ENCODE results near the gene TACR2.

TACR2 gene

GRCh38 chr10:69416695-69417094 is at the start of gene TACR2:
Gene TACR2 (minus strand): TSS chr10:69416918. CDS start chr10:69416323, 595 bp downstream.
- H3K4me2 ChIP-seq: no peak within 1 kb of the TSS

DNA sequence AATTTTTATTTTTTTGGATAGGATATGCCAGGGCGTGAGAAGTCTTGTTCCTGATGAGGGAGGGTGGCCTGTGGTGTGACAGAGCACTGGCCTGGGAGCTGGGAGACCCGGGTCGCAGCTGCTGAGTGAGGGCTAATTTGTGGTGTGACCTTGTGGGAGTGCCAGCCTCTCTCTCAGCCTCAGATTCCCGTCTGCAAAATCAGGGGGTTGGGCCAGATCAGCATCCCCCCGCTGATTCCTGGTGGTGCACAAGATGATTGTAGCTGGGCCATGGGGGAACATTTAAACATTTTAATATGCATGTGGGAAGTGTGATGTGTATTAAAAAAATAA is 49.4 kb upstream of the TACR2 start:
- H4K20me1 ChIP-seq: no peaks in the 10 kb centered on the region
- H3K4me2 ChIP-seq: peak overlapping the region; percentile 59
- no peak overlapping the region for H3K9ac ChIP-seq
- H3K4me1 ChIP-seq: peaks cover 51% of the 10 kb centered on the region
- TF ChIP-seq Cebpa-rat (IDR thresholded peaks at IDR 0.05): no peak
- H3K4me3 ChIP-seq: no peak overlapping the region
- no peaks in the 10 kb centered on the region for H3K9me3 ChIP-seq
- H3K27me3 ChIP-seq: no peaks in the 10 kb centered on the region
- no peaks in the 10 kb centered on the region for H3K36me3 ChIP-seq
- H3K27ac ChIP-seq: no peak overlapping the region

More at GRCh38 chr10:69416695-69417094, at the start of gene TACR2:
- no peak within 1 kb of the TSS for H3K27ac ChIP-seq
- H4K20me1 ChIP-seq: no peaks in the 10 kb centered on the region
- no peaks in the 10 kb centered on the region for H3K9me3 ChIP-seq
- no peaks in the 10 kb centered on the region for H3K36me3 ChIP-seq
- H3K4me3 ChIP-seq: no peak within 1 kb of the TSS
- no peak within 1 kb of the TSS for H3K9ac ChIP-seq
- TF ChIP-seq Cebpa-rat (IDR thresholded peaks at IDR 0.05): no peak
- peaks cover 4% of the 10 kb centered on the region; the same call in 1 of the 2 replicates for H3K27me3 ChIP-seq
- no peaks in the 10 kb centered on the region for H3K4me1 ChIP-seq

GRCh38 chr10:69465457-69466157 is 48.9 kb upstream of the TACR2 start:
- Histone ChIP-seq H3K9me3 (no peaks in the 10 kb centered on the region), H3K4me2 (peak overlapping the region; percentile 59), H3K36me3 (no peaks in the 10 kb centered on the region), H3K4me3 (no peak overlapping the region), H3K27ac (no peak overlapping the region), H4K20me1 (no peaks in the 10 kb centered on the region), H3K4me1 (peaks cover 51% of the 10 kb centered on the region), H3K27me3 (no peaks in the 10 kb centered on the region), H3K9ac (no peak overlapping the region; the same call in 1 of the 2 replicates)
- TF ChIP-seq Cebpa-rat (IDR thresholded peaks at IDR 0.05): no peak

DNA sequence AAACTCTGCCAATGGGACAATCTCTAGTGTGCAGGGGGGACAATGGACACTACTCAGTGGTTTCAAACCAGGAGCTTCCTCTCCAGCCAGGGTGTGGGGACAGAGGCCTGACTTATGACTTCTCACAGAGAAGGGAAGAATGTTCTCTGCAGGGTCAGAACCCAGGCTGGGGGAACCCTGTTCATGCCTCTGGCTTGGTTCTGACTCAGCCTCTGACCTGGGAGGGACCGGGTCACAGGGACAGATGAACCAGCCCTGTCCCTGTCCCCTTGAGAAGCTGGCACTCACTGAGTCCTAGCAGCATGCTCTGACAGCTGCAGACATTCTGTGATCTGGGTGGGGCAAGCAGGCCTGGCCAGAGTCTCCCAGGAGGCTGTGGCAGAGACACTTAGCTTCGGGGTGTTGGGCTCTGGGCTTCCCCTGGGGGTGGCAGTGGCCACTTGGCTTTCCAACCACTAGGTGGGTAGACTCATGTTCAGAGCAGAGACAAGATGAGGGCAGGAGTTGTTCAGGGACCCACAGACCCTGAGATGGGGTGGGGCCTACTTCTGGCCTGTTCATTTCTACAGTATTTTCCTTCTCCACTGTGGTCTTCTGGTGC is 48.2 kb upstream of the TACR2 start:
- Histone ChIP-seq H3K4me2 (peak overlapping the region; percentile 59), H3K9me3 (no peaks in the 10 kb centered on the region), H3K9ac (peak overlapping the region; percentile 44; the same call in 1 of the 2 replicates), H3K36me3 (no peaks in the 10 kb centered on the region), H3K27me3 (no peaks in the 10 kb centered on the region), H3K4me3 (no peak overlapping the region), H3K4me1 (peaks cover 54% of the 10 kb centered on the region), H3K27ac (peak overlapping the region; percentile 42), H4K20me1 (no peaks in the 10 kb centered on the region)
- TF ChIP-seq Cebpa-rat (IDR thresholded peaks at IDR 0.05): no peak

DNA sequence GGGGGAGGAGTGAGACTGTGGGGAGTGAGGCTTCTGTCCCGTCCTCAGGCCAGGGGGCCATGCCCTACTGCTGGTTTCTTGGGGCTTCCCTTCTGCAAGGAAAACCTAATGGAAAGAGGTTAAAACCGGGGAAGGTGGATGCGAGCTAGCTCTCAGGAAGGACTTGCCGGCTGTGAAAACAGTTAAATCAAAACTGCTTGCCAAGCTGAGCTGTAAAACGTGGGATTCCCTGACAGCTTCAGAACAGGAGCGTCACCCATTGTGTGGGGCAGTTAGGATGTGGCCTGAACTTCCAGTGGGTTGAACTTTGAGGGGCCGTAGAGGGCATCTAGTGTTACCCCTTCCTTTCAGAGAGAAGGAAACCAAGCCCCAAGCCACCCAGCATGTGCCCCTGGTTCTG is 47.7 kb upstream of the TACR2 start:
- Histone ChIP-seq H3K4me2 (peak overlapping the region; percentile 59), H3K27ac (peak overlapping the region; percentile 42)

DNA sequence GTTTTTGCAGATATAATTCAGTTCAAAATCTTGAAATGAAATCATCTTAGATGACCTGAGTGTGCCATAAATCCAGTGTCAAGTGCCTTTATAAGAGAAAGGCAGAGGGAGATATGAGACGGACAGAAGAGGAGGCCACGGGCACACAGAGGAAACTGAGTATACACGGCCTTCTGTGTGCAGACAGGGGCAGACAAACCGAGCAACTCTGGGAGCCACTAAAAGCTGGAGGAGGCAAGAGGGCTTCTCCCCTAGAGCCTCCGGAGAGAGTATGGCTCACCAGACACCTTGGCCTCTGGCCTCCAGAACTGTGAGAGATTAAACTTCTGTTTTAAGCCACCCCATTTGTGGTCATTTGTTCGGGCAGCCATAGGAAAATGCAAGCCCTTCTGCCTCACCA is 47.2 kb upstream of the TACR2 start:
- Histone ChIP-seq H3K27me3 (no peaks in the 10 kb centered on the region), H3K9ac (no peak overlapping the region), H4K20me1 (no peaks in the 10 kb centered on the region), H3K9me3 (no peaks in the 10 kb centered on the region), H3K4me3 (no peak overlapping the region), H3K36me3 (no peaks in the 10 kb centered on the region), H3K4me2 (peak overlapping the region; percentile 59; the same call in 1 of the 2 replicates), H3K4me1 (peaks cover 57% of the 10 kb centered on the region), H3K27ac (no peak overlapping the region)
- TF ChIP-seq Cebpa-rat (IDR thresholded peaks at IDR 0.05): no peak

More for the DNA sequence above, 47.7 kb upstream of the TACR2 start:
- Histone ChIP-seq H3K9ac (peak overlapping the region; percentile 44; the same call in 1 of the 2 replicates), H3K4me3 (no peak overlapping the region), H3K4me1 (peaks cover 57% of the 10 kb centered on the region), H4K20me1 (no peaks in the 10 kb centered on the region), H3K27me3 (no peaks in the 10 kb centered on the region), H3K36me3 (no peaks in the 10 kb centered on the region), H3K9me3 (no peaks in the 10 kb centered on the region)
- no peak for TF ChIP-seq Cebpa-rat (IDR thresholded peaks at IDR 0.05)

DNA sequence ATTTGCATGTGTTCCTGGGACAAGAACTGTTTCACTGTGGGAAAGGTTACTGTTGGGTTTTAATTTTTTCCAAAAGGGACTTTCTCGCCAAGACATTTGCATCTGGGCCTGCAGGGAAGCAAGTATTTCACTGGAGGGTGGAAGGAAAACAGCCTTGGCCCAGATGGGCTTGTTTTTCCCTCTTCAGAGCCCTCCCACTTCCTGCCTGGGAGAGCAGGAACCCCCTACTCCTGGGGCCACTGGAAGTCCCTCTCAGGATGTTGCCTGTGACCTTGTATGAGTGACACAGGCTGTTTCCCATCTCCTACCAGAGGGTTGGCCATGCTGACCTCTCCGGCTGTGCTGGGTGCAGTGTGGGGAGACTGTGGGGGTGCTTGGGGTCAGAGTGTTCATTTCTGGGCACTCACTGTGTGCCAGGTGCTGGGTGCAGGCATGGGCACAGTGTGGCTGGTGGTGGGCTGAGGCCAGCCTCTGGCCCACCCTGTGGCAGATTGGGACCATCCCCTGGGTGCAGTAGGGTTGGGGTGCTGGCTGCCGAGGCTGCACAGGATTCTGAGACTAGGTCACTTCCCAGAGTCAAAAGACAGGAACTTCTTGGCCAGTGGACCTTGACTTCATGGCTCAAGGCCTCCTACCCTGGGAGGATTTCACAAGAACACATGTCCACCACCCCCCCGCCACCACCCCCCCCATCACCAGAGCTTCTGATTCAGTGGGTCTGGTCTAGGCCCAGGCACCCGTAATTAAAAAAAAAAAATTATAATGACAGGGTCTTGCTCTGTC is 44.7 kb upstream of the TACR2 start:
- H3K27me3 ChIP-seq: no peaks in the 10 kb centered on the region
- peak overlapping the region; percentile 81 for H3K4me2 ChIP-seq
- H3K36me3 ChIP-seq: no peaks in the 10 kb centered on the region

GRCh38 chr10:69460576-69461242 is 44.0 kb upstream of the TACR2 start:
- Histone ChIP-seq H4K20me1 (no peaks in the 10 kb centered on the region), H3K4me1 (peaks cover 52% of the 10 kb centered on the region), H3K4me2 (peak overlapping the region; percentile 81), H3K4me3 (no peak overlapping the region), H3K9me3 (no peaks in the 10 kb centered on the region), H3K27me3 (no peaks in the 10 kb centered on the region), H3K27ac (peak overlapping the region; percentile 39), H3K9ac (no peak overlapping the region), H3K36me3 (no peaks in the 10 kb centered on the region)
- TF ChIP-seq Cebpa-rat (IDR thresholded peaks at IDR 0.05): no peak

More for the DNA sequence above, 44.7 kb upstream of the TACR2 start:
- Histone ChIP-seq H3K27ac (peak overlapping the region; percentile 33), H4K20me1 (no peaks in the 10 kb centered on the region), H3K4me3 (no peak overlapping the region), H3K9me3 (no peaks in the 10 kb centered on the region), H3K4me1 (peaks cover 59% of the 10 kb centered on the region), H3K9ac (no peak overlapping the region)
- TF ChIP-seq Cebpa-rat (IDR thresholded peaks at IDR 0.05): no peak

- H3K36me3 ChIP-seq: no peaks in the 10 kb centered on the region
- no peaks in the 10 kb centered on the region for H4K20me1 ChIP-seq
- H3K9me3 ChIP-seq: no peaks in the 10 kb centered on the region
- peaks cover 45% of the 10 kb centered on the region for H3K4me1 ChIP-seq
- H3K27ac ChIP-seq: peak overlapping the region; percentile 39; the same call in 1 of the 2 replicates
- no peak overlapping the region for H3K4me3 ChIP-seq
- TF ChIP-seq Cebpa-rat (IDR thresholded peaks at IDR 0.05): no peak
- no peak overlapping the region for H3K9ac ChIP-seq
- no peaks in the 10 kb centered on the region for H3K27me3 ChIP-seq
- peak overlapping the region; percentile 81 for H3K4me2 ChIP-seq
Observed at GRCh38 chr10:69459893-69460575, 43.3 kb upstream of the TACR2 start.

All from BLaER1 (cell line).